Ovary (tissue), 3 donors: ENCODE measurements around the gene CRLF1.

Experiments
- EP300 ChIP-seq: sonication (generic); formaldehyde crosslinking; IDR thresholded peaks from one replicate; pipeline ENCODE4 v1.6.1; 2017; ENCODE audit warnings: antibody characterized with exemption
- POLR2A ChIP-seq: fragments of 450-650 bp; IDR thresholded peaks from one replicate; pipeline ENCODE4 v1.6.1; 2017; ENCODE audit warnings: antibody characterized with exemption, mild to moderate bottlenecking, moderate library complexity
- TF ChIP-seq, protein P1 (sequence below), 3 donors: fragments of 450-650 bp in 2 of 3; fragments of 200-600 bp in 1 of 3; IDR thresholded peaks; one replicate each; pipeline versions ENCODE4 v1.5.1 to v1.8.0; 2016 to 2022; ENCODE audit warnings: antibody characterized with exemption in 3 of 3, mild to moderate bottlenecking in 1 of 3
- donor health status: DM: no; HTN: no; CAD: no.

DNA sequence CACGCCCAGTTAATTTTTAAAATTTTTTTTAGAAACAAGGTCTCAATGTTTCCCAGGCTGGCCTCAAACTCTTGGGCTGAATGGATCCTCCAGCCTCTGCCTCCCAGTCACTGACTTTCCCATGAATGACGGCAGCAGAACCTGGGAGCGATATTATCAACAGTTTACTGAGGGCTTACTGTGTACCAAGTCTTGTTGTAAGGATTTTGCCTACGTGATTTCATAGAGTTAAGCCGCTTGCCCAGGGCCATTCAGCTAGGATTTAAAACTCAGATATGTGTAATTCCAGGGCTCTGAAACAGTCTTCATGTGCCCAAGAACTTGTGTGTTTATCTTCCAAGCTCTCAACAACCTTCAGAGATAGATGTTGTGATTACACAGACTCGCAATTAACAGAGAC is 55.0 kb downstream of the CRLF1 start:
- TF ChIP-seq, protein P1, sequence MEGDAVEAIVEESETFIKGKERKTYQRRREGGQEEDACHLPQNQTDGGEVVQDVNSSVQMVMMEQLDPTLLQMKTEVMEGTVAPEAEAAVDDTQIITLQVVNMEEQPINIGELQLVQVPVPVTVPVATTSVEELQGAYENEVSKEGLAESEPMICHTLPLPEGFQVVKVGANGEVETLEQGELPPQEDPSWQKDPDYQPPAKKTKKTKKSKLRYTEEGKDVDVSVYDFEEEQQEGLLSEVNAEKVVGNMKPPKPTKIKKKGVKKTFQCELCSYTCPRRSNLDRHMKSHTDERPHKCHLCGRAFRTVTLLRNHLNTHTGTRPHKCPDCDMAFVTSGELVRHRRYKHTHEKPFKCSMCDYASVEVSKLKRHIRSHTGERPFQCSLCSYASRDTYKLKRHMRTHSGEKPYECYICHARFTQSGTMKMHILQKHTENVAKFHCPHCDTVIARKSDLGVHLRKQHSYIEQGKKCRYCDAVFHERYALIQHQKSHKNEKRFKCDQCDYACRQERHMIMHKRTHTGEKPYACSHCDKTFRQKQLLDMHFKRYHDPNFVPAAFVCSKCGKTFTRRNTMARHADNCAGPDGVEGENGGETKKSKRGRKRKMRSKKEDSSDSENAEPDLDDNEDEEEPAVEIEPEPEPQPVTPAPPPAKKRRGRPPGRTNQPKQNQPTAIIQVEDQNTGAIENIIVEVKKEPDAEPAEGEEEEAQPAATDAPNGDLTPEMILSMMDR (IDR thresholded peaks at IDR 0.05) = no peak
- TF ChIP-seq POLR2A (no peak), EP300 (no peak)
